Body of pancreas (tissue), 4 donors: Measurements from ENCODE around the gene SAMMSON.

ENCODE experiments used
- CTCF ChIP-seq, 7 experiments: fragments of 450-650 bp in 4 of 7; fragments of 200-600 bp in 3 of 7; sonication (generic) in 3 of 7; IDR thresholded peaks; one replicate each; pipeline ENCODE4 v1.5.1; 2016 to 2019; ENCODE audit warnings: antibody characterized with exemption in 7 of 7
- POLR2A ChIP-seq, 3 donors: fragments of 450-650 bp; IDR thresholded peaks; one replicate each; pipeline ENCODE4 v1.6.1; 2016; ENCODE audit warnings: antibody characterized with exemption in 3 of 3, mild to moderate bottlenecking in 2 of 3

- TF ChIP-seq CTCF (IDR thresholded peaks at IDR 0.05) = no peak
- no peak for TF ChIP-seq POLR2A (IDR thresholded peaks at IDR 0.05)
Observed at GRCh38 chr3:70078778-70079177, 79.2 kb downstream of the SAMMSON start.
